Karpas-422 (cell line): Measurements from ENCODE around the gene MUC15. TPM values are rescaled to one million over a fixed set of nuclear protein-coding genes. Genes with fewer than 3 reads are reported as not detected.

ENCODE experiments used
- DNase-seq: peaks from one replicate; pipeline ENCODE4 v3.0.0-alpha.2; 2015
- H2AFZ ChIP-seq: fragments of 200-600 bp; sonication (generic); 2 replicates; pipeline ENCODE4 v1.6.1; 2014; ENCODE audit warnings: antibody characterized with exemption, low read length, mixed read lengths
- H3K27ac ChIP-seq: fragments of 200-600 bp; sonication (generic); 2 replicates; pipeline ENCODE4 v1.5.1; 2014; ENCODE audit warnings: mild to moderate bottlenecking, low read length, moderate library complexity
- H3K27me3 ChIP-seq: fragments of 200-600 bp; sonication (generic); 2 replicates; pipeline ENCODE4 v1.6.1; 2014; ENCODE audit warnings: low read length, mixed read lengths
- H3K36me3 ChIP-seq: fragments of 200-600 bp; sonication (generic); 2 replicates; pipeline ENCODE4 v1.6.1; 2014; ENCODE audit warnings: low read length, mixed read lengths; ENCODE audit not compliant: insufficient read depth
- H3K4me1 ChIP-seq: fragments of 200-600 bp; sonication (generic); 2 replicates; pipeline ENCODE4 v1.6.1; 2014; ENCODE audit warnings: mild to moderate bottlenecking, low read length, mixed read lengths
- H3K4me2 ChIP-seq: fragments of 200-600 bp; sonication (generic); 2 replicates; pipeline ENCODE4 v1.6.1; 2014; ENCODE audit warnings: low read length, low read depth, mild to moderate bottlenecking; ENCODE audit not compliant: poor library complexity, severe bottlenecking
- H3K4me3 ChIP-seq: fragments of 200-600 bp; sonication (generic); 2 replicates; pipeline ENCODE4 v1.5.1; 2014; ENCODE audit warnings: mild to moderate bottlenecking, antibody characterized with exemption, low read length, mixed read lengths
- H3K79me2 ChIP-seq: fragments of 200-600 bp; sonication (generic); 2 replicates; pipeline ENCODE4 v1.6.1; 2014; ENCODE audit warnings: mild to moderate bottlenecking, low read length, mixed read lengths
- H3K9ac ChIP-seq: fragments of 200-600 bp; sonication (generic); 2 replicates; pipeline ENCODE4 v1.6.0; 2014; ENCODE audit warnings: low read length
- H3K9me2 ChIP-seq: fragments of 200-600 bp; sonication (generic), shearing (Covaris generic); replicated peaks from 2 replicates; pipeline ENCODE4 v1.6.0; 2014; ENCODE audit warnings: mild to moderate bottlenecking, low read length, moderate library complexity; ENCODE audit not compliant: insufficient read depth
- H3K9me3 ChIP-seq: fragments of 300-700, 200-600 bp; sonication (generic); 2 replicates; pipeline ENCODE4 v1.6.1; 2014; ENCODE audit warnings: low read length, mixed read lengths
- H4K20me1 ChIP-seq: fragments of 200-600 bp; sonication (generic); 2 replicates; pipeline ENCODE4 v1.6.1; 2014; ENCODE audit warnings: mild to moderate bottlenecking, antibody characterized with exemption, low read length, low read depth; ENCODE audit not compliant: insufficient read depth
- total RNA-seq: library from RNA; depleted of rRNA; stranded (reverse); fragments of >200 nt; shearing (Covaris generic); gene quantifications from 2 replicates; pipeline ENCODE4 v1.2.3, GENCODE V29; 2014; ENCODE audit warnings: low replicate concordance

MUC15 gene
- total RNA-seq, 1 experiment from 2014 or later: not detected

DNA sequence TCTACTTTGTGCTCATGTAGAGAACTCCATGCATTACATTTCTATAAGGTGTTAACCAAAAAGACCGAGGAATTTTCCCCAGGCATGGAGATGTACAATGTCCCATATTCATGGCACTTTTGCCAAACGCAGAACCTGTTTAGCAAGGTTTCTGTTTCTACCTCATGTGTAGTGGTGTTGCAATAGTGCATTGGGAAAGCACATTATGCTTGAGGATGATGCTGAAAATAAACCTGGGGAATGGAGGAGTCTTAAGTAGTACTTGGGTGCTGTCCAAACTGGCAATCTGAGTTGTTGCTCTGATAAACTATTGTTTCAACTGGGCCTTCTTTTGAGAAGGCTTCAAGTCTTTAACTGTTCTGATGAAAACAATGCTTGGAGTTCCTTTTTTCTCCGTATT lies 11.5 kb upstream of the MUC15 start:
- Histone ChIP-seq H2AFZ (no peak overlapping the region), H3K9me3 (no peaks in the 10 kb centered on the region), H3K36me3 (no peaks in the 10 kb centered on the region), H3K79me2 (no peaks in the 10 kb centered on the region), H4K20me1 (no peaks in the 10 kb centered on the region), H3K4me1 (no peaks in the 10 kb centered on the region), H3K4me2 (no peak overlapping the region), H3K9ac (no peak overlapping the region), H3K27ac (no peak overlapping the region), H3K4me3 (no peak overlapping the region), H3K27me3 (no peaks in the 10 kb centered on the region), H3K9me2 (no peaks in the 10 kb centered on the region)
- no peak for DNase-seq

- no peak overlapping the region for H3K4me2 ChIP-seq
- H4K20me1 ChIP-seq: no peaks in the 10 kb centered on the region
- H3K9ac ChIP-seq: no peak overlapping the region
- H3K79me2 ChIP-seq: no peaks in the 10 kb centered on the region
- no peaks in the 10 kb centered on the region for H3K4me1 ChIP-seq
- H3K9me3 ChIP-seq: no peaks in the 10 kb centered on the region
- H3K9me2 ChIP-seq: no peaks in the 10 kb centered on the region
- H2AFZ ChIP-seq: no peak overlapping the region
- H3K4me3 ChIP-seq: no peak overlapping the region
- no peak for DNase-seq
- H3K27me3 ChIP-seq: no peaks in the 10 kb centered on the region
- no peak overlapping the region for H3K27ac ChIP-seq
- no peaks in the 10 kb centered on the region for H3K36me3 ChIP-seq
Observed at GRCh38 chr11:26580929-26581328, 8.9 kb upstream of the MUC15 start.

GRCh38 chr11:26579683-26580082 lies 7.6 kb upstream of the MUC15 start:
- Histone ChIP-seq H4K20me1 (no peaks in the 10 kb centered on the region), H2AFZ (no peak overlapping the region), H3K4me1 (no peaks in the 10 kb centered on the region), H3K9me2 (no peaks in the 10 kb centered on the region), H3K79me2 (no peaks in the 10 kb centered on the region), H3K4me2 (no peak overlapping the region), H3K4me3 (no peak overlapping the region), H3K36me3 (no peaks in the 10 kb centered on the region), H3K9ac (no peak overlapping the region), H3K27me3 (no peaks in the 10 kb centered on the region), H3K27ac (no peak overlapping the region), H3K9me3 (no peaks in the 10 kb centered on the region)
- no peak for DNase-seq

GRCh38 chr11:26578998-26579661 lies 7.1 kb upstream of the MUC15 start:
- no peak overlapping the region for H3K27ac ChIP-seq
- no peaks in the 10 kb centered on the region for H4K20me1 ChIP-seq
- H3K9me2 ChIP-seq: no peaks in the 10 kb centered on the region
- H3K9me3 ChIP-seq: no peaks in the 10 kb centered on the region
- no peaks in the 10 kb centered on the region for H3K36me3 ChIP-seq
- no peaks in the 10 kb centered on the region for H3K4me1 ChIP-seq
- no peak overlapping the region for H3K9ac ChIP-seq
- no peak overlapping the region for H3K4me3 ChIP-seq
- DNase-seq: no peak
- H2AFZ ChIP-seq: no peak overlapping the region
- no peaks in the 10 kb centered on the region for H3K79me2 ChIP-seq
- no peak overlapping the region for H3K4me2 ChIP-seq
- no peaks in the 10 kb centered on the region for H3K27me3 ChIP-seq

DNA sequence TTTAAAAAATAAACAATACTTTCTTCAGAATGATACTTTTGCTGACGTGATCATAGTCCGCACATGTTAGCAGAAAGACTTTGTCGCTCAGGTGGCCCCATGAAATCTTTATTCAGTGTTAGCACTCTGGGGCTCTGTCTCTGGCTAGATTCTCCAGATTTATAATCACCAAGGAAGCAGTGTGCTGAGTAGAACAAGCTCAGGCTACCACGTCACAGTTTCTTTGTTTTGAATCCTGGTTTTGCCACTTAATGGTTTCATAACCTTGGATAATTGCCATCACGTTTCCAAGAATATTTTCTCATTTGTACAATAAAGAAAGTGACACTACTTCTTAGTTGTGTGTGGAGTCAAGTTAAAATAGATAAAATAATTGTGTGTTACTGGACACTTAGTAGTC lies 3.9 kb upstream of the MUC15 start:
- no peaks in the 10 kb centered on the region for H3K9me3 ChIP-seq
- DNase-seq: no peak
- H3K27me3 ChIP-seq: no peaks in the 10 kb centered on the region
- H3K4me1 ChIP-seq: no peaks in the 10 kb centered on the region
- H3K27ac ChIP-seq: no peak overlapping the region
- no peak overlapping the region for H3K4me3 ChIP-seq
- H3K4me2 ChIP-seq: no peak overlapping the region
- no peaks in the 10 kb centered on the region for H3K79me2 ChIP-seq
- no peak overlapping the region for H2AFZ ChIP-seq
- H4K20me1 ChIP-seq: no peaks in the 10 kb centered on the region
- no peak overlapping the region for H3K9ac ChIP-seq
- no peaks in the 10 kb centered on the region for H3K9me2 ChIP-seq
- H3K36me3 ChIP-seq: no peaks in the 10 kb centered on the region

GRCh38 chr11:26573896-26574295 lies 1.8 kb upstream of the MUC15 start:
- Histone ChIP-seq H3K27ac (no peak overlapping the region), H3K36me3 (no peaks in the 10 kb centered on the region), H3K27me3 (no peaks in the 10 kb centered on the region), H3K4me3 (no peak overlapping the region), H3K4me2 (no peak overlapping the region), H2AFZ (no peak overlapping the region), H3K9me3 (no peaks in the 10 kb centered on the region), H3K9me2 (no peaks in the 10 kb centered on the region), H3K79me2 (no peaks in the 10 kb centered on the region), H4K20me1 (no peaks in the 10 kb centered on the region), H3K4me1 (no peaks in the 10 kb centered on the region), H3K9ac (no peak overlapping the region)
- DNase-seq: no peak

GRCh38 chr11:26572770-26573402 lies 823 bp upstream of the MUC15 start:
- Histone ChIP-seq H3K4me1 (no peaks in the 10 kb centered on the region), H2AFZ (no peak overlapping the region), H3K36me3 (no peaks in the 10 kb centered on the region), H3K4me3 (no peak overlapping the region), H3K9me3 (no peaks in the 10 kb centered on the region), H3K4me2 (no peak overlapping the region), H3K27me3 (no peaks in the 10 kb centered on the region), H3K9me2 (no peaks in the 10 kb centered on the region), H3K9ac (no peak overlapping the region), H3K27ac (no peak overlapping the region), H4K20me1 (no peaks in the 10 kb centered on the region), H3K79me2 (no peaks in the 10 kb centered on the region)
- no peak for DNase-seq

DNA sequence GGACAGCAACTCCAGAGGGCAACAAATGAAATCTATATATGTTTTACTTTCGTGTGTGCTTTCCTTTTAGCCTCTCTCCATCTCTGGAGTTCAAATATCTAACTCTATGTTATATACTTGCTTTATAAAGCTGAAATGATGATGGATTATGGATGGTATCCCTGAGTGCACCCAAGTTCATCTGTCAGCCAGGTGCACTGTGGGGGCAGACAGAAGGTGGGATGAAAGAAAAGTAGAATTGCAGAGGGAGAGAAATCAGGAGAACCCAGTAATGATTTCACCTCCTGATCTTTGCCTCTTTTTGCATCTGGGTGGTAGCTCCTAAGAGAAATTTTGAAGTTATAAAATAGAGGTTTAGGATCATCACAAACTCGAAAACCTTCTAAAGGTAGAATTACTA lies 2.4 kb downstream of the MUC15 start:
- no peaks in the 10 kb centered on the region for H3K9me3 ChIP-seq
- no peaks in the 10 kb centered on the region for H4K20me1 ChIP-seq
- no peak for DNase-seq
- no peak overlapping the region for H3K4me2 ChIP-seq
- no peaks in the 10 kb centered on the region for H3K9me2 ChIP-seq
- no peak overlapping the region for H3K4me3 ChIP-seq
- H3K9ac ChIP-seq: no peak overlapping the region
- H3K27ac ChIP-seq: no peak overlapping the region
- no peaks in the 10 kb centered on the region for H3K79me2 ChIP-seq
- no peak overlapping the region for H2AFZ ChIP-seq
- H3K36me3 ChIP-seq: no peaks in the 10 kb centered on the region
- H3K4me1 ChIP-seq: no peaks in the 10 kb centered on the region
- no peaks in the 10 kb centered on the region for H3K27me3 ChIP-seq
